Measurements from ENCODE around the gene GMDS.

DNA sequence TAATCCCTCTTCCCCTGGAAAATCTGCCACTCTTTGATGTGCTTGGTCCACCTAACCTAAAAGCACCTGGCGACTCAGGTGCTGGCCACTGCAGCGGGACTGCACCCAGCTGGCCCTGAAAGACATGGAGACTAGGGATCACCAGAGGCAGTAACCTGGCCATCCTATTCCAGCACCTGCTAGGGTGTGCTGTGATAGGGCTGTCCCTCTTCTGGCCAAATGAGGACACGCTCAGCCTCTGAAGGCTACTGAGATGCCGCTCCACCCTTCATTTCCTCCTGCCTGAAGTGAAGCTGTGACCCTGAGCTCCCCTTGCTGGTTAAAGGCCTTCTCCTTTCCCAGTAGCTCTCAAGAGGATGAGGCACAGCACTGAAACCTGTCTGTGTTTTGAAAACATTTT, 611.3 kb downstream of the GMDS start:
- no peak for TF ChIP-seq BHLHE40 (IDR thresholded peaks at IDR 0.05; ENCODE audit: low read length)
- no peak for TF ChIP-seq HNRNPLL (IDR thresholded peaks at IDR 0.05; ENCODE audit: low read depth, low read length, poor library complexity, severe bottlenecking)
